ENCODE measurements around the gene GUCY1A2. TPM values are rescaled to one million over a fixed set of nuclear protein-coding genes. Genes with fewer than 3 reads are reported as not detected.

GUCY1A2 gene
- polyA plus RNA-seq, 1 donor (not counting 4 experiments of a cell fraction or from before 2014, with no cell fraction given), result not detected

DNA sequence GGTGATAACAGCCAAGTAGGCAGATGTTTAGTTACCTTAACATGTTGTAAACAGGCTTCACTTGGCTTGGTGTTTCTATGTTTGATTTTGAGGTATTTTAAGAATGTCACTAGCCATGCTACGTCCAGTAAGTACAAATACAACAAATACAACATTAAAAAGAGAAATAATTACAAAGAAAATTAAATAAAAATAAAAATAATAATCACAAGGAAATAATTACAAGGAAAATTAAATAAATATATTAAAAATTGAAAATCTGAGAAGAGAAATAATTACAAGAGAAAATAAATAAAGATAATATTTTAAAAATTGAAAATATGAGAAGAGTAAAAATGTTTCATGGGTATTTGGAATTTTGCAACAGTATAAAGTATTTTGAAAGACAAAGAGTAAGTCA, 103.9 kb downstream of the GUCY1A2 start:
- FAIRE-seq (no peak), DNase-seq (ENCODE audit: low read depth, low spot score) (no peak)
- no peak overlapping the region for H3K9ac ChIP-seq (ENCODE audit: control insufficient read depth, extremely low read depth, insufficient read depth, low read length)
- no peaks in the 10 kb centered on the region for H3K79me2 ChIP-seq (ENCODE audit: control insufficient read depth, insufficient read depth, low read length)
- H3K4me3 ChIP-seq (ENCODE audit: control insufficient read depth in 2 of 3, extremely low read depth in 1 of 3, insufficient read depth in 2 of 3, low read depth in 1 of 3, low read length in 3 of 3), result no peak overlapping the region
- no peak overlapping the region for H3K4me2 ChIP-seq (ENCODE audit: control insufficient read depth, extremely low read depth, insufficient read depth, low read depth, low read length)
- TF ChIP-seq, protein P1, sequence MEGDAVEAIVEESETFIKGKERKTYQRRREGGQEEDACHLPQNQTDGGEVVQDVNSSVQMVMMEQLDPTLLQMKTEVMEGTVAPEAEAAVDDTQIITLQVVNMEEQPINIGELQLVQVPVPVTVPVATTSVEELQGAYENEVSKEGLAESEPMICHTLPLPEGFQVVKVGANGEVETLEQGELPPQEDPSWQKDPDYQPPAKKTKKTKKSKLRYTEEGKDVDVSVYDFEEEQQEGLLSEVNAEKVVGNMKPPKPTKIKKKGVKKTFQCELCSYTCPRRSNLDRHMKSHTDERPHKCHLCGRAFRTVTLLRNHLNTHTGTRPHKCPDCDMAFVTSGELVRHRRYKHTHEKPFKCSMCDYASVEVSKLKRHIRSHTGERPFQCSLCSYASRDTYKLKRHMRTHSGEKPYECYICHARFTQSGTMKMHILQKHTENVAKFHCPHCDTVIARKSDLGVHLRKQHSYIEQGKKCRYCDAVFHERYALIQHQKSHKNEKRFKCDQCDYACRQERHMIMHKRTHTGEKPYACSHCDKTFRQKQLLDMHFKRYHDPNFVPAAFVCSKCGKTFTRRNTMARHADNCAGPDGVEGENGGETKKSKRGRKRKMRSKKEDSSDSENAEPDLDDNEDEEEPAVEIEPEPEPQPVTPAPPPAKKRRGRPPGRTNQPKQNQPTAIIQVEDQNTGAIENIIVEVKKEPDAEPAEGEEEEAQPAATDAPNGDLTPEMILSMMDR (optimal IDR thresholded peaks at IDR 0.05 in 1 of 3, IDR thresholded peaks at IDR 0.05 in 1 of 3, conservative IDR thresholded peaks at IDR 0.05 in 1 of 3; ENCODE audit: extremely low read depth in 1 of 3, insufficient read depth in 2 of 3, low read length in 3 of 3), result no peak
- no peak for TF ChIP-seq EZH2 (IDR thresholded peaks at IDR 0.05; ENCODE audit: low read length)
- no peak overlapping the region for H3K27ac ChIP-seq (ENCODE audit: control insufficient read depth, insufficient read depth, low read length)
- no peaks in the 10 kb centered on the region for H3K4me1 ChIP-seq (ENCODE audit: control insufficient read depth, extremely low read depth, insufficient read depth, low read length)
- no peaks in the 10 kb centered on the region for H4K20me1 ChIP-seq (ENCODE audit: control insufficient read depth, extremely low read depth, insufficient read depth, low read length)
- no peak overlapping the region for H2AFZ ChIP-seq (ENCODE audit: control insufficient read depth, low read length)
- no peaks in the 10 kb centered on the region for H3K36me3 ChIP-seq (ENCODE audit: control insufficient read depth in 2 of 2, extremely low read depth in 1 of 2, insufficient read depth in 2 of 2, low read length in 2 of 2)
- no peaks in the 10 kb centered on the region for H3K9me3 ChIP-seq (ENCODE audit: control insufficient read depth, low read depth, low read length)
- dilution Hi-C loops (cut with MboI; ENCODE audit: extremely low pct_ligation_motif_present, low sequenced_read_pairs), result no loop called here
- H3K9me1 ChIP-seq (ENCODE audit: control insufficient read depth, extremely low read depth, insufficient read depth, low read length), result no peaks in the 10 kb centered on the region
- H3K27me3 ChIP-seq (ENCODE audit: control insufficient read depth, extremely low read depth, insufficient read depth, low read length), result no peaks in the 10 kb centered on the region

DNA sequence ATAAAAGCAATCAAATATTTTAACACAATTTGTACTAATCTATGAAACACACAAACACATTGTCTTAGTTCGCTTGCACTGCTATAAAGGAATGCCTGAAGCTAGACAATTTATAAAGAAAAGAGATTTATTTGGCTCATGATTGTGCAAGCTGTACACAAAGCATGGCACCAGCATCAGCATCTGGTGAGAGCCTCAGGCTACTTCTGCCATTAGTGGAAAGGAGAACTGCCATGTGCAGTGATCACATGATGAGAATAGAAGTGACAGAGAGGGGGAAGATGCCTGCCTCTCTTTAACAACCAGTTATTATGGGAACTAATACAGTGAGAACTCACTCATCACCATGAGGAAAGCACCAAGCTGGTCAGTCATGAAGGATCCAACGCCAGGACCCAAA, 105.1 kb downstream of the GUCY1A2 start:
- Histone ChIP-seq H3K9ac (ENCODE audit: control insufficient read depth, extremely low read depth, insufficient read depth, low read length) (no peak overlapping the region), H4K20me1 (ENCODE audit: control insufficient read depth, extremely low read depth, insufficient read depth, low read length) (no peaks in the 10 kb centered on the region), H3K9me3 (ENCODE audit: control insufficient read depth, low read depth, low read length) (no peaks in the 10 kb centered on the region), H3K4me3 (ENCODE audit: control insufficient read depth in 2 of 3, extremely low read depth in 1 of 3, insufficient read depth in 2 of 3, low read depth in 1 of 3, low read length in 3 of 3) (no peak overlapping the region), H3K9me1 (ENCODE audit: control insufficient read depth, extremely low read depth, insufficient read depth, low read length) (no peaks in the 10 kb centered on the region), H3K27me3 (ENCODE audit: control insufficient read depth, extremely low read depth, insufficient read depth, low read length) (no peaks in the 10 kb centered on the region), H2AFZ (ENCODE audit: control insufficient read depth, low read length) (no peak overlapping the region), H3K79me2 (ENCODE audit: control insufficient read depth, insufficient read depth, low read length) (no peaks in the 10 kb centered on the region), H3K27ac (ENCODE audit: control insufficient read depth, insufficient read depth, low read length) (no peak overlapping the region), H3K36me3 (ENCODE audit: control insufficient read depth in 2 of 2, extremely low read depth in 1 of 2, insufficient read depth in 2 of 2, low read length in 2 of 2) (no peaks in the 10 kb centered on the region), H3K4me2 (ENCODE audit: control insufficient read depth, extremely low read depth, insufficient read depth, low read depth, low read length) (no peak overlapping the region), H3K4me1 (ENCODE audit: control insufficient read depth, extremely low read depth, insufficient read depth, low read length) (no peaks in the 10 kb centered on the region)
- DNase-seq (ENCODE audit: low read depth, low spot score) (no peak), FAIRE-seq (no peak)
- dilution Hi-C loops (cut with MboI; ENCODE audit: extremely low pct_ligation_motif_present, low sequenced_read_pairs), result no loop called here
- TF ChIP-seq EZH2 (IDR thresholded peaks at IDR 0.05; ENCODE audit: low read length), result no peak
- TF ChIP-seq, protein P1 (optimal IDR thresholded peaks at IDR 0.05 in 1 of 3, IDR thresholded peaks at IDR 0.05 in 1 of 3, conservative IDR thresholded peaks at IDR 0.05 in 1 of 3; ENCODE audit: extremely low read depth in 1 of 3, insufficient read depth in 2 of 3, low read length in 3 of 3), result no peak

Data from keratinocyte (primary cell).